Esophagus muscularis mucosa (tissue), 4 donors: ENCODE results near the gene ELOF1. TPM values are rescaled to one million over a fixed set of nuclear protein-coding genes. Genes with fewer than 3 reads are reported as not detected.
A peak's percentile ranks its signal among the peaks of the same experiment; 100 is the strongest.

Source experiments
- DNase-seq: peaks from one replicate; pipeline ENCODE4 v3.0.0-alpha.2; 2017; ENCODE audit errors: extremely low spot score
- H3K27ac ChIP-seq, 4 donors: fragments of 200-600 bp; sonication (generic); replicated peaks in 1 of 4; 1 replicate in 3 of 4; 2 replicates in 1 of 4; pipeline ENCODE4 v1.5.1; 2016 to 2019; ENCODE audit warnings: mild to moderate bottlenecking in 1 of 4
- H3K27me3 ChIP-seq, 4 donors: fragments of 200-600 bp; sonication (generic); one replicate each; pipeline versions ENCODE4 v1.5.1 to v1.6.0; 2016 to 2019
- H3K36me3 ChIP-seq, 4 donors: fragments of 200-600 bp; sonication (generic); one replicate each; pipeline ENCODE4 v1.5.1; 2016 to 2019
- H3K4me1 ChIP-seq, 4 donors: fragments of 200-600 bp; sonication (generic); one replicate each; pipeline ENCODE4 v1.5.1; 2016 to 2019
- H3K4me3 ChIP-seq, 4 donors: fragments of 200-600 bp; sonication (generic); 1 replicate in 2 of 4; 2 replicates in 2 of 4; pipeline ENCODE4 v1.5.1; 2016 to 2019; ENCODE audit warnings: mild to moderate bottlenecking in 4 of 4, moderate library complexity in 1 of 4
- H3K9me3 ChIP-seq, 4 donors: fragments of 200-600 bp; sonication (generic); 1 replicate in 3 of 4; 2 replicates in 1 of 4; pipeline ENCODE4 v1.5.1; 2016 to 2019
- EP300 ChIP-seq: sonication (generic); formaldehyde crosslinking; IDR thresholded peaks from one replicate; pipeline ENCODE4 v1.6.1; 2017; ENCODE audit warnings: antibody characterized with exemption
- POLR2A ChIP-seq: fragments of 450-650 bp; IDR thresholded peaks from one replicate; pipeline ENCODE4 v1.6.1; 2017; ENCODE audit warnings: antibody characterized with exemption, moderate library complexity, mild to moderate bottlenecking, low read depth
- POLR2AphosphoS5 ChIP-seq, 2 donors: sonication (generic); formaldehyde crosslinking; IDR thresholded peaks; one replicate each; pipeline ENCODE4 v1.6.1; 2017; ENCODE audit warnings: antibody characterized with exemption in 2 of 2
- WGBS: methylation state at CpG from one replicate; pipeline ENCODE4 v1.1.5; 2018; 5-methylcytosine and 5-hydroxymethylcytosine counted together
- intact Hi-C: fragments of 100-400 bp; cut with DNase I; formaldehyde crosslinking; loops from one replicate; pipeline ENCODE4 v1.15.1; 2023
- small RNA-seq, 3 donors: library from RNA; depleted of rRNA; stranded (forward); fragments of <200 nt; gene quantifications; one replicate each; pipeline ENCODE3, GENCODE V24; 2016
- total RNA-seq, 4 donors: library from RNA; depleted of rRNA; stranded (reverse); fragments of >200 nt; gene quantifications; one replicate each; pipeline versions ENCODE4 v1.1.0 to v1.2.1, GENCODE V29; 2016
- TF ChIP-seq, protein P1 (sequence below), 3 experiments: fragments of 200-600 bp in 2 of 3; fragments of 450-650 bp in 1 of 3; sonication (generic) in 2 of 3; IDR thresholded peaks; one replicate each; pipeline ENCODE4 v1.5.1; 2017 to 2019; ENCODE audit warnings: antibody characterized with exemption in 3 of 3, mild to moderate bottlenecking in 2 of 3, moderate library complexity in 1 of 3

The ELOF1 gene
- total RNA-seq, 4 donors from 2014 or later = 27.0 to 39.1 (median 30.5) TPM

DNA sequence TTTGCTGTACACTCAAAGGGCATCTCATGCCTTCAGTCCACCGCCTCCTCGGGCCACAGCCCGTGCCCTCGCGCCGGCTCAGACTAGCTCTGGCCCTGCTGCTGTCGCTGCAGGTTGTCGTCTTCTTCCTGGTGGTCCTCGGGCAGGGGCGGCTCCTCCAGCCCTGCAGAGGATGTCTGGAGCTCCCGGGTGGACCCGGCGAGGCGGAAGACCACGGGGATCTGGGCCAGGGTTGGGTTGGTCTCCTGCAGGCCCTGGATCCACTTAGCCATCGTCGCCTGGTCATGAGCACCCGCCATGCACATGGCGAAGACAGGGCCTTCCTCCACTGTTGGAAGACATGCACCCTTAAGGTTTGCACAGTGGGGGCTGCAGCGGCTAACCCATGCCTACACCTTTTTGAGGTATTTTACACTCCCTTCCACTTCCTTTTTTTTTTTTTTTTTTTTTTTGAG, 52.9 kb downstream of the ELOF1 start:
- TF ChIP-seq, protein P1, sequence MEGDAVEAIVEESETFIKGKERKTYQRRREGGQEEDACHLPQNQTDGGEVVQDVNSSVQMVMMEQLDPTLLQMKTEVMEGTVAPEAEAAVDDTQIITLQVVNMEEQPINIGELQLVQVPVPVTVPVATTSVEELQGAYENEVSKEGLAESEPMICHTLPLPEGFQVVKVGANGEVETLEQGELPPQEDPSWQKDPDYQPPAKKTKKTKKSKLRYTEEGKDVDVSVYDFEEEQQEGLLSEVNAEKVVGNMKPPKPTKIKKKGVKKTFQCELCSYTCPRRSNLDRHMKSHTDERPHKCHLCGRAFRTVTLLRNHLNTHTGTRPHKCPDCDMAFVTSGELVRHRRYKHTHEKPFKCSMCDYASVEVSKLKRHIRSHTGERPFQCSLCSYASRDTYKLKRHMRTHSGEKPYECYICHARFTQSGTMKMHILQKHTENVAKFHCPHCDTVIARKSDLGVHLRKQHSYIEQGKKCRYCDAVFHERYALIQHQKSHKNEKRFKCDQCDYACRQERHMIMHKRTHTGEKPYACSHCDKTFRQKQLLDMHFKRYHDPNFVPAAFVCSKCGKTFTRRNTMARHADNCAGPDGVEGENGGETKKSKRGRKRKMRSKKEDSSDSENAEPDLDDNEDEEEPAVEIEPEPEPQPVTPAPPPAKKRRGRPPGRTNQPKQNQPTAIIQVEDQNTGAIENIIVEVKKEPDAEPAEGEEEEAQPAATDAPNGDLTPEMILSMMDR (IDR thresholded peaks at IDR 0.05) = no peak
- no peak for TF ChIP-seq POLR2AphosphoS5 (IDR thresholded peaks at IDR 0.05)
- Histone ChIP-seq H3K27ac (peak overlapping the region; percentile 94 to 99 (median 98)), H3K27me3 (no peaks in the 10 kb centered on the region), H3K36me3 (peaks cover 3 to 37% (median 17%) of the 10 kb centered on the region in 4 donors), H3K9me3 (no peaks in the 10 kb centered on the region), H3K4me3 (peak overlapping the region; percentile 93 to 100 (median 98)), H3K4me1 (peaks cover 6 to 21% (median 14%) of the 10 kb centered on the region in 4 donors)
- WGBS = 49% methylated on average over 10 of the region's 20 CpGs
- no peak for DNase-seq
- intact Hi-C loops = loop anchor here (10.0 kb wide), 1 partner anchor 71 kb away; the partner anchor contains the start of genes ODAD3 and PRKCSH

DNA sequence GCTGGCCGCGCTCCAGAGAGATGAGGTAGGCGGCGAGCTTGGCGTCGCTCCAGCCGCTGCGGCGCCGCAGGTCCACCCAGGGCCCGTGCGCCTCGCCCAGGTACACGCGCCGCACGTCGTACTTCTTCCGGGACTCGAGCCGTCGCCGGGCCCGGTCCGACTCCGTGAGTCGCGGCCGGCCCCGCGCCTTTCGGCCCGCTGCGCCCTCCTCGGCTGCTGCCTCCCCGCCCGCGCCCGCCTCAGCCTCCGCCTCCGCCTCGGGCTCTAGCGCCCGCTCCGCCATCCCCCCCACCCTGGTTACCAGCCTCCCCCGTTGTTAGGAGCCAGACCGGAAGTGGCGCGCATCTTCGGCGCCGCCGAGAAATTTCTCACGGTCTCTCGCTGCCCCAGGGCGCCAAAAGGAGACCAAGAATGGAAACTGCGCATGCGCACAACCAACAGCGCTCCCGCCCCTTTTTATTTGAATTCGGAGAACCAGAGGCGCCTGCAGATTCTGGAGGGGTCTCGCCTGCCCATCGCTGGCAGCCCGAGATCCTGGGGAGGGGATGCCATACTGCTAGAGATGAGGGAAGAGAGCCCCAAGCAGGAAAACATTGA, 53.4 kb downstream of the ELOF1 start, which contains the start of gene ZNF653:
TSS of gene ZNF653 (minus strand) at position 336 of the 597 bp plus-strand sequence. CDS start at position 283, 53 bp downstream.
- intact Hi-C loops = loop anchor here (10.0 kb wide), 1 partner anchor 71 kb away; the partner anchor contains the start of genes ODAD3 and PRKCSH
- H3K27ac ChIP-seq = peak within 1 kb of the TSS; percentile 94 to 99 (median 98)
- H3K4me3 ChIP-seq = peak within 1 kb of the TSS; percentile 93 to 100 (median 98)
- H3K27me3 ChIP-seq = no peaks in the 10 kb centered on the region
- peak; percentile 98 for DNase-seq
- peaks cover 6 to 21% (median 14%) of the 10 kb centered on the region in 4 donors for H3K4me1 ChIP-seq
- H3K9me3 ChIP-seq = no peaks in the 10 kb centered on the region
- WGBS = no CpG with 5 or more reads among the region's 65 CpGs
- H3K36me3 ChIP-seq = peaks cover 3 to 37% (median 12%) of the 10 kb centered on the region in 4 donors
- TF ChIP-seq POLR2AphosphoS5 (IDR thresholded peaks at IDR 0.05) = peak; percentile 44 to 86
- no peak for TF ChIP-seq POLR2A

DNA sequence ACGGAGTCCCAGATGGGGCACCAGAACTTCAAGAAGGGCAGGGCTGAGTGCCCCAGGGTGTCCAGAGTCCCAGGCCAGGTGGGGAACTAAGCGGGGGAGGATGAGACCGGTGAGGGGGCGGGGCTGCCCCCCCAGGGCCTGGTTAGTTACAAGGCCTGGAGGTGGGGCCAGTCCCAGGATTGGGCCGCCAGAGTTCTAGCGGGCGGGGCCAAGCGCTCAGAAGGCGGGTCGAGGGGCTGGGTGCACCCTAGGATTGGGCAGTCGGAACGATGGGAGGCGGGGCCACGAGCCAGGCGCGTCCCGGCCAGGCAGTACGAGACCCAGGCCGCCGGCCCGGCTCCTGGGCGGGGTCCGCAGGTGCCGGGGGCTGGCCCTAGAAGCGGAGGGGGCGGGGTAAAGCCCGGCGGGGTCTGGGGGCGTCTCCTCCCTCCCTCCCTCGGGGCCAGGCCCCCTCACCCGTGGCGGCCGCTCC, 54.0 kb downstream of the ELOF1 start:
- Histone ChIP-seq H3K4me1 (peaks cover 6 to 21% (median 14%) of the 10 kb centered on the region in 4 donors), H3K36me3 (peaks cover 0 to 33% (median 7%) of the 10 kb centered on the region in 4 donors), H3K27me3 (no peaks in the 10 kb centered on the region), H3K27ac (peak overlapping the region; percentile 94 to 99 (median 98)), H3K4me3 (peak overlapping the region; percentile 93 to 100 (median 98)), H3K9me3 (no peaks in the 10 kb centered on the region)
- TF ChIP-seq POLR2A = no peak
- no peak for TF ChIP-seq EP300
- TF ChIP-seq POLR2AphosphoS5 (IDR thresholded peaks at IDR 0.05) = peak; percentile 73 to 75
- TF ChIP-seq, protein P1 (IDR thresholded peaks at IDR 0.05) = peak in 1 of 3 experiments; percentile 10
- WGBS = 2% methylated on average over 7 of the region's 33 CpGs
- intact Hi-C loops = loop anchor here (10.0 kb wide), 1 partner anchor 70 kb away; the partner anchor contains the start of genes ODAD3 and PRKCSH
- peak; percentile 99 for DNase-seq

DNA sequence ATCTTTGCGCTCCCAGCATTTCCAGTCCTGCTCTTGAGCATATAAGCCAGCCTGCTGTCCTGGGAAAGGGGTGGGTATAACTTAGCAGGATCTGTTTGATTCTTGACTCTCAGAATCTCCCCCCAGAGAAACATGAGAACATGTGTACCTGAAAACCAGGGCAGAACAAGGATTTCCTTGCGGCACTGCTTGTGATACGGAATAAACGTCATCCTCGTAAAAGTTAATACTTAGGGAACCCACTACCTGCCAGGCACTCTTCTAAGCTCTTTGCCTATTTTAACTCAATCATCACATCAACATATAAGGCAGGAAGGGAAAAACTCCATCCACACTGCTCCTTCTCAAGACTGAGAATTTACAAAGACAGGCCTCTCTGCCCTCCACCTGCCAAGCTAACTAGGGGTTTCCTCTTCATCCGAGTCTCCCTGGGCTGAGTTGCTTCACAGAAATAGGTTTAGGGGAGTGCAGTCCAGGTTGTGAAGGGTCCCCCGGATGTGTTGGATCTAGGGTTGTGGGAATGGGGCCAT, 54.5 kb downstream of the ELOF1 start:
- peak overlapping the region; percentile 94 to 99 (median 98) for H3K27ac ChIP-seq
- intact Hi-C loops = loop anchor here (10.0 kb wide), 1 partner anchor 70 kb away; the partner anchor contains the start of genes ODAD3 and PRKCSH
- H3K27me3 ChIP-seq = no peaks in the 10 kb centered on the region
- H3K9me3 ChIP-seq = no peaks in the 10 kb centered on the region
- no peak for DNase-seq
- peaks cover 6 to 21% (median 14%) of the 10 kb centered on the region in 4 donors for H3K4me1 ChIP-seq
- peak overlapping the region; percentile 93 to 100 (median 98) for H3K4me3 ChIP-seq
- peaks cover 0 to 29% (median 5%) of the 10 kb centered on the region in 4 donors for H3K36me3 ChIP-seq
- WGBS = 46% methylated on average over 6 of the region's 7 CpGs
- TF ChIP-seq POLR2A = no peak
- TF ChIP-seq, protein P1 (IDR thresholded peaks at IDR 0.05) = no peak
- TF ChIP-seq EP300 = no peak
- no peak for TF ChIP-seq POLR2AphosphoS5 (IDR thresholded peaks at IDR 0.05)

Small RNA genes lying within 50 kb of the gene (small RNA-seq; reads per million reads assigned to genes)
- gene RN7SL833P = 0 to 0.51 (median 0) reads per million in 3 donors

Other genes with a start within 250 kb of the ELOF1 start
- 10 to 100 TPM; 15.1 to 40.3 (median 27.9) TPM for gene RAB3D, start 219.6 kb downstream of the ELOF1 start, total RNA-seq
- 100 to 1,000 TPM; 197 to 241 (median 206) TPM for gene TMEM205, start 213.0 kb downstream of the ELOF1 start, total RNA-seq
- gene CCDC159, start 212.7 kb downstream of the ELOF1 start, total RNA-seq = 10 to 100 TPM in 3 of 4 donors, 1 to 10 TPM in 1; 8.3 to 17.6 (median 13.8) TPM
- 10 to 100 TPM; 32.0 to 49.8 (median 37.5) TPM for gene PLPPR2, start 203.8 kb downstream of the ELOF1 start, total RNA-seq
- gene SWSAP1, start 184.6 kb downstream of the ELOF1 start, total RNA-seq = 1 to 10 TPM in 3 of 4 donors, under 1 TPM in 1; 0.66 to 1.7 (median 1.5) TPM
- 1 to 10 TPM in 3 of 4 donors, under 1 TPM in 1; 0.99 to 5.2 (median 4.4) TPM for gene EPOR, start 174.9 kb downstream of the ELOF1 start, total RNA-seq
- gene RGL3, start 139.9 kb downstream of the ELOF1 start, total RNA-seq = 1 to 10 TPM; 1.2 to 7.9 (median 2.0) TPM
- under 1 TPM in 2 of 4 donors, not detected in 2; 0.39 to 0.83 TPM for gene ODAD3, start 124.1 kb downstream of the ELOF1 start, total RNA-seq
- gene PRKCSH, start 123.6 kb downstream of the ELOF1 start, total RNA-seq = 100 to 1,000 TPM in 2 of 4 donors, 10 to 100 TPM in 2; 81.0 to 141 (median 98.7) TPM
- gene ELAVL3, start 78.2 kb downstream of the ELOF1 start, total RNA-seq = under 1 TPM; under 0.01 to 0.69 (median 0.31) TPM
- gene ZNF653, start 53.4 kb downstream of the ELOF1 start, total RNA-seq = 10 to 100 TPM in 1 of 4 donors, 1 to 10 TPM in 3; 9.1 to 13.9 (median 9.4) TPM
- gene ECSIT, start 30.1 kb downstream of the ELOF1 start, total RNA-seq = 10 to 100 TPM; 72.7 to 97.5 (median 81.8) TPM
- gene CNN1, start 20.4 kb downstream of the ELOF1 start, total RNA-seq = 1,000 to 10,000 TPM; 2,877 to 3,384 (median 2,954) TPM
- gene ACP5, start 18.4 kb upstream of the ELOF1 start, total RNA-seq = 10 to 100 TPM in 3 of 4 donors, 1 to 10 TPM in 1; 7.3 to 16.0 (median 13.3) TPM
- 10 to 100 TPM in 1 of 4 donors, 1 to 10 TPM in 3; 7.8 to 10.2 (median 7.9) TPM for gene ZNF627, start 38.3 kb upstream of the ELOF1 start, total RNA-seq
- gene ZNF823, start 179.7 kb upstream of the ELOF1 start, total RNA-seq = 1 to 10 TPM; 3.1 to 6.7 (median 5.0) TPM
- 1 to 10 TPM; 5.6 to 7.9 (median 6.5) TPM for gene ZNF441, start 207.8 kb upstream of the ELOF1 start, total RNA-seq
- gene ZNF491, start 239.3 kb upstream of the ELOF1 start, total RNA-seq = 1 to 10 TPM; 2.5 to 4.5 (median 3.7) TPM